Peyer's patch (tissue), 4 donors: ENCODE measurements around the gene RTL5. TPM values are rescaled to one million over a fixed set of nuclear protein-coding genes. Genes with fewer than 3 reads are reported as not detected.

Experiments
- DNase-seq, 3 donors: peaks; one replicate each; pipeline ENCODE4 v3.0.0-alpha.2; 2017 to 2019
- H3K27ac ChIP-seq, 4 donors: fragments of 200-600 bp; sonication (generic); one replicate each; pipeline ENCODE4 v1.5.1; 2016 to 2019
- H3K27me3 ChIP-seq, 2 donors: fragments of 200-600 bp; sonication (generic); one replicate each; pipeline ENCODE4 v1.5.1; 2019
- H3K36me3 ChIP-seq, 3 donors: fragments of 200-600 bp; sonication (generic); one replicate each; pipeline ENCODE4 v1.5.1; 2016 to 2019
- H3K4me1 ChIP-seq, 4 donors: fragments of 200-600 bp; sonication (generic); one replicate each; pipeline ENCODE4 v1.5.1; 2016 to 2019
- H3K4me3 ChIP-seq, 4 donors: fragments of 200-600 bp; sonication (generic); 1 replicate in 3 of 4; 2 replicates in 1 of 4; pipeline ENCODE4 v1.5.1; 2016 to 2019; ENCODE audit warnings: mild to moderate bottlenecking in 1 of 4
- H3K9me3 ChIP-seq, 4 donors: fragments of 200-600 bp; sonication (generic); one replicate each; pipeline ENCODE4 v1.5.1; 2016 to 2019; ENCODE audit warnings: mild to moderate bottlenecking in 1 of 4
- POLR2A ChIP-seq, 2 donors: fragments of 450-650 bp; IDR thresholded peaks; one replicate each; pipeline ENCODE4 v1.5.1; 2017; ENCODE audit warnings: antibody characterized with exemption in 2 of 2, mild to moderate bottlenecking in 2 of 2, moderate library complexity in 2 of 2
- total RNA-seq, 4 donors: library from RNA; depleted of rRNA; stranded (reverse); fragments of >200 nt; gene quantifications; one replicate each; pipeline ENCODE4 v1.1.0, GENCODE V29; 2016
- TF ChIP-seq, protein P1 (sequence below), 6 experiments: fragments of 450-650 bp in 4 of 6; fragments of 200-600 bp in 2 of 6; sonication (generic) in 1 of 6; IDR thresholded peaks; one replicate each; pipeline ENCODE4 v1.5.1; 2017 to 2019; ENCODE audit warnings: antibody characterized with exemption in 6 of 6, mild to moderate bottlenecking in 3 of 6, moderate library complexity in 1 of 6

The RTL5 gene
- total RNA-seq, 4 donors from 2014 or later = 0.18 to 1.7 (median 1.4) TPM

DNA sequence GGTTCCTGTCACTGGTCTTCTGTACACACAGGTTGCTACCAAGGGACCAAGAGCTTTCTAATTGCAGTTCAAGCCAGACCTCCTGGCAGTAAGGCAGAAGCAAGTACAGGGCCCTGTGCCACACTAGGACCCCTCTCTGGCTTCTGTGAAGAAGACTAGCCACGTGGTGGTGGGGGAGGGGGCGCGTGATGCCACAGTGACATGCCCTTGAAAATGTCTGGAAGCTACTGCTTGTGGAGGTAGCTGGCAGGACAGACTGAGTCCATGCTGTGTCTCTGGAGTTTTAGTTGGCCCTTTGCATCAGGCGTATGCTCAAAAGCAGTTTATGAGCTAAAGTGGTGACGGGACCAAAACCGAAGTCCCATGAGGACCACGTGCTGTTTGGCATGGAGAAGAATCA, 50.9 kb downstream of the RTL5 start:
- Histone ChIP-seq H3K27ac (no peak overlapping the region), H3K4me3 (no peak overlapping the region), H3K27me3 (no peaks in the 10 kb centered on the region), H3K36me3 (no peaks in the 10 kb centered on the region), H3K4me1 (no peaks in the 10 kb centered on the region), H3K9me3 (no peaks in the 10 kb centered on the region)
- DNase-seq = no peak
- TF ChIP-seq, protein P1, sequence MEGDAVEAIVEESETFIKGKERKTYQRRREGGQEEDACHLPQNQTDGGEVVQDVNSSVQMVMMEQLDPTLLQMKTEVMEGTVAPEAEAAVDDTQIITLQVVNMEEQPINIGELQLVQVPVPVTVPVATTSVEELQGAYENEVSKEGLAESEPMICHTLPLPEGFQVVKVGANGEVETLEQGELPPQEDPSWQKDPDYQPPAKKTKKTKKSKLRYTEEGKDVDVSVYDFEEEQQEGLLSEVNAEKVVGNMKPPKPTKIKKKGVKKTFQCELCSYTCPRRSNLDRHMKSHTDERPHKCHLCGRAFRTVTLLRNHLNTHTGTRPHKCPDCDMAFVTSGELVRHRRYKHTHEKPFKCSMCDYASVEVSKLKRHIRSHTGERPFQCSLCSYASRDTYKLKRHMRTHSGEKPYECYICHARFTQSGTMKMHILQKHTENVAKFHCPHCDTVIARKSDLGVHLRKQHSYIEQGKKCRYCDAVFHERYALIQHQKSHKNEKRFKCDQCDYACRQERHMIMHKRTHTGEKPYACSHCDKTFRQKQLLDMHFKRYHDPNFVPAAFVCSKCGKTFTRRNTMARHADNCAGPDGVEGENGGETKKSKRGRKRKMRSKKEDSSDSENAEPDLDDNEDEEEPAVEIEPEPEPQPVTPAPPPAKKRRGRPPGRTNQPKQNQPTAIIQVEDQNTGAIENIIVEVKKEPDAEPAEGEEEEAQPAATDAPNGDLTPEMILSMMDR (IDR thresholded peaks at IDR 0.05) = no peak
- no peak for TF ChIP-seq POLR2A (IDR thresholded peaks at IDR 0.05)

DNA sequence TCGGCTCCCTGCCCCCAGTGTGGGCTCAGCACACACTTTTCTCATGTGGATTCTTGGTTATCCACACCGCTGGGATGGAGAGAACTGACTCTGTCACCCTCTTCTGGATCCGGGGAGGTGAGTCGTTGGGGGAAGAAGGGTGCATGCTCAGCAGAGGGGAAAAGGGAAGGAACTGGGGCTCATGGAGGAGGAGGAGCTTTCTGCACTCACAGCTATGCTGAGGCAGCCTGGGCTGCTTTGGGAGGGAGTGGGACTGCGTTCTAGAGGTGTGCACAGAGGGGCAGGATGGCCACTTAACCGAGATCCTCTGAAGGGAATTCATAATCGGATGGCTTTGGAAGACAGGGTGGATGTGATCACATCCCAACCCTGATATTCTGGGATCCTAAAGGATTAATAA, 51.6 kb downstream of the RTL5 start:
- no peak for DNase-seq

DNA sequence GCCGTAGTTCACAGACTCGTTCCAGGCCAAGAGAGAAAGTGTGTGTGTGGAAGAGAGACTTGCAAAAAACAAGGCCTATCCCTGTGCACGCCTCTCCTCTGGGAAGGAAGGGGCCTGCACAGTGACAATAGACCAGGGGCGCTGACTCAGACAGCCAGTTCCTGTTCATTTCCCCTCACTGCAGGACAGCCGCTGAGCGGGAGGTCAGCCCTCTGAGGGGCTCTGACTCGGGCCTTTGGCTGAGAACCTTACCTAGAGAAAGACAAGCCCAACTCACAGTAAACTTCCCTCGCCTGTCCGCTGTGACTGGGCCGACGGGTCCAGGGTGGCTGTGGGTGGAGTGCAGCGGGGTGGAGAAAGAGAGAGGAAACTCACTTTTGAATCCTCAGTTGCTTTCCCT, 52.1 kb downstream of the RTL5 start:
- no peak for DNase-seq
- peak overlapping the region in 1 of 4 donors; percentile 8 for H3K27ac ChIP-seq
- no peaks in the 10 kb centered on the region for H3K4me1 ChIP-seq
- no peaks in the 10 kb centered on the region for H3K36me3 ChIP-seq
- no peak overlapping the region for H3K4me3 ChIP-seq
- TF ChIP-seq, protein P1 (IDR thresholded peaks at IDR 0.05) = no peak
- no peak for TF ChIP-seq POLR2A (IDR thresholded peaks at IDR 0.05)
- H3K27me3 ChIP-seq = no peaks in the 10 kb centered on the region
- no peaks in the 10 kb centered on the region for H3K9me3 ChIP-seq

More for the DNA sequence above, 51.6 kb downstream of the RTL5 start:
- H3K4me1 ChIP-seq = no peaks in the 10 kb centered on the region
- no peaks in the 10 kb centered on the region for H3K36me3 ChIP-seq
- no peak overlapping the region for H3K4me3 ChIP-seq
- H3K27me3 ChIP-seq = no peaks in the 10 kb centered on the region
- TF ChIP-seq, protein P1 (IDR thresholded peaks at IDR 0.05) = no peak
- no peak for TF ChIP-seq POLR2A (IDR thresholded peaks at IDR 0.05)
- H3K27ac ChIP-seq = peak overlapping the region in 1 of 4 donors; percentile 8
- no peaks in the 10 kb centered on the region for H3K9me3 ChIP-seq

DNA sequence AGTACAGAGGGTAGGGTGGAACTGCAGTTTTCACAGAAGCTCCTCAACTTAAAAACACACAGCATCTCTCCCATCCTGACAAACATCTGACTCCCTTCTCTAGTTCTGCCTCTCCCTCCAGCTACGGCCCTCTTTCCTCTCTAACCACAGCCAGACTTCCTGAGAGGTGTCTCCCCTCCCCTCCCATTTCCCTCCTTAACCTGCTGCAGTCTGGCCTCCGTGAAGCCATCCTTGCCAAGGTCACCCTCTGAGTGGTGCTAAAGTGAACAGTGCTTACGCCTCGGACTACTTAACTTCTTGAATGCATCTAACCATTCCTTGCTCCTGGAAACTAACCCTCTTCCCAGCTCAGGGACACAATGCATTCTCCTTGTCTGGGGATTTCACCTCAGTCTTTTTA, 53.3 kb downstream of the RTL5 start:
- H3K4me1 ChIP-seq = no peaks in the 10 kb centered on the region
- TF ChIP-seq, protein P1 (IDR thresholded peaks at IDR 0.05) = no peak
- no peak for TF ChIP-seq POLR2A (IDR thresholded peaks at IDR 0.05)
- H3K9me3 ChIP-seq = no peaks in the 10 kb centered on the region
- no peak overlapping the region for H3K4me3 ChIP-seq
- DNase-seq = no peak
- no peaks in the 10 kb centered on the region for H3K36me3 ChIP-seq
- H3K27me3 ChIP-seq = no peaks in the 10 kb centered on the region
- H3K27ac ChIP-seq = no peak overlapping the region

Other genes with a start within 250 kb of the RTL5 start
- gene NHSL2, start 221.1 kb downstream of the RTL5 start, total RNA-seq = 1 to 10 TPM in 3 of 4 donors, under 1 TPM in 1; 0.53 to 2.9 (median 2.2) TPM
- 10 to 100 TPM in 3 of 4 donors, 1 to 10 TPM in 1; 6.5 to 19.0 (median 11.3) TPM for gene PIN4, start 49.8 kb upstream of the RTL5 start, total RNA-seq
- 1 to 10 TPM in 1 of 4 donors, under 1 TPM in 3; 0.18 to 5.8 (median 0.65) TPM for gene ERCC6L, start 107.1 kb upstream of the RTL5 start, total RNA-seq
- 100 to 1,000 TPM; 263 to 912 (median 486) TPM for gene RPS4X, start 145.3 kb upstream of the RTL5 start, total RNA-seq
- gene CITED1, start 174.0 kb upstream of the RTL5 start, total RNA-seq = not detected